DND-41 (cell line): ENCODE measurements around the gene JAKMIP2.
"Not testable (repeated sequence)": the region's sequence is repeated elsewhere in the genome, so short reads cannot be mapped to it uniquely, and the experiment has no call there.

ENCODE experiments used
- ATAC-seq: fragments of 200-7000 bp; cut with Tn5 transposase; 3 replicates; pipeline ENCODE4 v1.9.1; 2021; ENCODE audit warnings: low read depth; ENCODE audit not compliant: insufficient read depth
- DNase-seq: peaks from one replicate; pipeline ENCODE4 v3.0.0-alpha.2; 2020
- H2AFZ ChIP-seq: 2 replicates; pipeline ENCODE4 v1.6.0; 2012; ENCODE audit warnings: low read depth, low read length
- H3K27ac ChIP-seq: 2 replicates; pipeline ENCODE4 v1.5.1; 2012; ENCODE audit warnings: low read length, inconsistent platforms
- H3K27me3 ChIP-seq: fragments of 200-600 bp; sonication (generic); 2 replicates; pipeline ENCODE4 v1.6.0; 2012; ENCODE audit warnings: low read length, mild to moderate bottlenecking, inconsistent platforms; ENCODE audit not compliant: insufficient read depth, poor library complexity
- H3K36me3 ChIP-seq: 2 replicates; pipeline ENCODE4 v1.5.1; 2012; ENCODE audit warnings: low read length, inconsistent platforms; ENCODE audit not compliant: insufficient read depth
- H3K4me1 ChIP-seq: 2 replicates; pipeline ENCODE4 v1.5.1; 2012; ENCODE audit warnings: mild to moderate bottlenecking, low read length; ENCODE audit not compliant: insufficient read depth
- H3K4me2 ChIP-seq: 2 replicates; pipeline ENCODE4 v1.6.0; 2012; ENCODE audit warnings: mild to moderate bottlenecking, moderate library complexity, low read length, inconsistent platforms; ENCODE audit not compliant: insufficient read depth
- H3K4me3 ChIP-seq, 2 experiments: fragments of 200-600 bp in 1 of 2; shearing (Covaris generic) in 1 of 2; 2 replicates each; pipeline ENCODE4 v1.5.1; 2012 to 2016; ENCODE audit warnings: inconsistent platforms in 2 of 2, low read length in 2 of 2, mild to moderate bottlenecking in 2 of 2, low read depth in 1 of 2, moderate library complexity in 1 of 2
- H3K79me2 ChIP-seq: 2 replicates; pipeline ENCODE4 v1.6.0; 2012; ENCODE audit warnings: low read length, inconsistent platforms; ENCODE audit not compliant: insufficient read depth
- H3K9ac ChIP-seq: 2 replicates; pipeline ENCODE4 v1.6.0; 2012; ENCODE audit warnings: low read depth, mild to moderate bottlenecking, inconsistent platforms, low read length, moderate library complexity
- H3K9me3 ChIP-seq: 2 replicates; pipeline ENCODE4 v1.5.1; 2012; ENCODE audit warnings: low read length, moderate library complexity, mild to moderate bottlenecking, inconsistent platforms; ENCODE audit not compliant: insufficient read depth, severe bottlenecking
- H4K20me1 ChIP-seq: 2 replicates; pipeline ENCODE4 v1.6.0; 2012; ENCODE audit warnings: low read length; ENCODE audit not compliant: insufficient read depth
- CTCF ChIP-seq: IDR thresholded peaks from 2 replicates; pipeline ENCODE4 v1.5.1; 2012; ENCODE audit warnings: borderline replicate concordance, low read length, moderate library complexity, mild to moderate bottlenecking; ENCODE audit not compliant: poor library complexity, severe bottlenecking; ENCODE audit errors: extremely low read depth
- EZH2 ChIP-seq: IDR thresholded peaks from 3 replicates; pipeline ENCODE4 v1.6.1; 2012; ENCODE audit warnings: borderline replicate concordance, low read depth, mild to moderate bottlenecking, moderate library complexity, low read length, inconsistent platforms; ENCODE audit not compliant: severe bottlenecking

The JAKMIP2 gene

GRCh38 chr5:147557876-147558745, 224.4 kb downstream of the JAKMIP2 start:
- TF ChIP-seq CTCF (no peak), EZH2 (no peak)

GRCh38 chr5:147555176-147555575, 227.4 kb downstream of the JAKMIP2 start:
- no peak for ATAC-seq

More at GRCh38 chr5:147557876-147558745, 224.4 kb downstream of the JAKMIP2 start:
- no peaks in the 10 kb centered on the region for H3K4me1 ChIP-seq
- H3K9me3 ChIP-seq: no peaks in the 10 kb centered on the region
- ATAC-seq: no peak
- no peak overlapping the region for H3K4me2 ChIP-seq
- H3K27ac ChIP-seq: no peak overlapping the region
- H3K27me3 ChIP-seq: no peaks in the 10 kb centered on the region
- no peaks in the 10 kb centered on the region for H3K36me3 ChIP-seq
- no peak overlapping the region for H3K9ac ChIP-seq
- H3K79me2 ChIP-seq: no peaks in the 10 kb centered on the region
- no peak for DNase-seq
- no peak overlapping the region for H3K4me3 ChIP-seq
- H4K20me1 ChIP-seq: no peaks in the 10 kb centered on the region
- H2AFZ ChIP-seq: no peak overlapping the region

GRCh38 chr5:147554261-147554817, 228.2 kb downstream of the JAKMIP2 start:
- no peaks in the 10 kb centered on the region for H3K9me3 ChIP-seq
- no peaks in the 10 kb centered on the region for H3K27me3 ChIP-seq
- no peak overlapping the region for H3K27ac ChIP-seq
- no peak overlapping the region for H3K9ac ChIP-seq
- no peak overlapping the region for H3K4me2 ChIP-seq
- no peak overlapping the region for H2AFZ ChIP-seq
- H3K4me1 ChIP-seq: no peaks in the 10 kb centered on the region
- ATAC-seq: no peak
- no peaks in the 10 kb centered on the region for H3K36me3 ChIP-seq
- no peak for DNase-seq
- H3K4me3 ChIP-seq: no peak overlapping the region
- H4K20me1 ChIP-seq: no peaks in the 10 kb centered on the region
- TF ChIP-seq EZH2 (no peak), CTCF (no peak)
- H3K79me2 ChIP-seq: no peaks in the 10 kb centered on the region

More at GRCh38 chr5:147555176-147555575, 227.4 kb downstream of the JAKMIP2 start:
- Histone ChIP-seq H3K9ac (no peak overlapping the region), H3K79me2 (no peaks in the 10 kb centered on the region), H3K9me3 (no peaks in the 10 kb centered on the region), H3K27ac (no peak overlapping the region), H3K4me1 (no peaks in the 10 kb centered on the region), H3K27me3 (no peaks in the 10 kb centered on the region), H3K36me3 (no peaks in the 10 kb centered on the region), H2AFZ (no peak overlapping the region), H3K4me2 (no peak overlapping the region), H4K20me1 (no peaks in the 10 kb centered on the region), H3K4me3 (no peak overlapping the region)
- TF ChIP-seq CTCF (no peak), EZH2 (no peak)
- no peak for DNase-seq

- H3K9ac ChIP-seq, DNase-seq, H3K27ac ChIP-seq, H3K27me3 ChIP-seq, H3K9me3 ChIP-seq, H4K20me1 ChIP-seq, H3K79me2 ChIP-seq, H3K4me1 ChIP-seq, H3K36me3 ChIP-seq, ATAC-seq, H2AFZ ChIP-seq, H3K4me2 ChIP-seq, H3K4me3 ChIP-seq: not testable (repeated sequence)
These were observed 228.7 kb downstream of the JAKMIP2 start for GRCh38 chr5:147553817-147554216.
